GM18498 (cell line): ENCODE measurements around the gene URGCP.
"Not testable (repeated sequence)": the region's sequence is repeated elsewhere in the genome, so short reads cannot be mapped to it uniquely, and the experiment has no call there.

ENCODE experiments used
- ATAC-seq: cut with Tn5 transposase; IDR thresholded peaks from one replicate; pipeline ENCODE4 v1.9.1; 2021; ENCODE audit warnings: mild to moderate bottlenecking, moderate library complexity; ENCODE audit not compliant: unreplicated experiment

Gene URGCP

DNA sequence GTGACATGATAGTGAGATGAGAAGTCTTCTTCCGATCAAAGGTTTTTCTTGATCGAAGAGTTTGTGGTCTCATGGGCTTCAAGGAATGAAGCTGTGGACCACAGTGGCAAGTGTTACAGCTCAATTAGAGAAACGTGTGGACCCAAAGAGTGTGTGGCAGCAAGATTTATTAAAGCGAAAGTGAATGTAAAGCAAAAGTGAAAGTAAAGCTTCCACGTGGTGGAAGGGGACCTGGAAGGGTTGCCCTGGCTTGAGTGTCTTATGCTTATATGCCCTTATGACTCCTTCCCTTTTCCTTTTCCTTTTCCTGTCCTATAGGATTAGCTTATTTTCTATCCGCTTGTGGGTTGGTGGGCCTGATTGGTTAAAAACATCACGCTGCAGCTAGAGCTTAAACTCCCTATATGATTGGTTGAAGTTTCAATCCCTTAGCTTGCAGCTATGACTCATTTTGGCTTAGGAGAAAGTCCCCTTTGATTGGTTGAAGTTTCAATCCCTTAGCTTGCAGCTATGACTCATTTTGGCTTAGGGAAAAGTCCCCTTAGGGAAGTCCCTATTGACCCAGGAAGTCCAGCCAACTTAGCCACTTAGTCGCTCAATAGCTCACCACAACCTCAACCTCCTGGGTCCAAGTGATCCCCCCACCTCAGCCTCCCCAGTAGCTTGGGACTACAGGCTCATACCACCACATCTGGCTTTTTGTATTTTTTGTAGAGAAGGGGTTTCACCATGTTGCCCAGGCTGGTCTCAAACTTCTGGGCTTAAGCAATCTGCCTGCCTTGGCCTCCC, 71.7 kb downstream of the URGCP start:
- ATAC-seq = peak; percentile 64

DNA sequence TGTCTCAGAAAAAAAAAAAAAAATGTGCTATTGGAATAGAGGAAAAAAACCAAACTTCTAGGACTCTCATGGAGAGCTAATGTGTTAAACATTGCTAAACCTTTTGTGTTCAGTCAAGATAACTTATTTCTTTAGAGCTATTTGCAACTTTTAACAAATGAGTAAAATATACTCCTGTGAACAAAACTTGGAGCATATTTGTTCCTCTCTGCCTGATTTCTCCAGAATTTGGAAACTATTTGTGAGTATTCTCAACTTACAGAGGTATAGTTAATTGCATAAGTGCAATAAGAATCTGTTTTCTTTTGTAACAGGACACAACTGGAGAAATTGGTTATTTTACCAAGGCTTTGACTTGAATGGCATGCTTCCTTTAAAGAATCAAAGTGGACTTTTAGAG, 75.5 kb downstream of the URGCP start:
- not testable (repeated sequence) for ATAC-seq
